Measurements from ENCODE around the gene NFE2L1. TPM values are rescaled to one million over a fixed set of nuclear protein-coding genes. Genes with fewer than 3 reads are reported as not detected.
A peak's percentile ranks its signal among the peaks of the same experiment; 100 is the strongest.

Gene NFE2L1
- total RNA-seq, 1 experiment from 2014 or later, result 91.7 TPM

DNA sequence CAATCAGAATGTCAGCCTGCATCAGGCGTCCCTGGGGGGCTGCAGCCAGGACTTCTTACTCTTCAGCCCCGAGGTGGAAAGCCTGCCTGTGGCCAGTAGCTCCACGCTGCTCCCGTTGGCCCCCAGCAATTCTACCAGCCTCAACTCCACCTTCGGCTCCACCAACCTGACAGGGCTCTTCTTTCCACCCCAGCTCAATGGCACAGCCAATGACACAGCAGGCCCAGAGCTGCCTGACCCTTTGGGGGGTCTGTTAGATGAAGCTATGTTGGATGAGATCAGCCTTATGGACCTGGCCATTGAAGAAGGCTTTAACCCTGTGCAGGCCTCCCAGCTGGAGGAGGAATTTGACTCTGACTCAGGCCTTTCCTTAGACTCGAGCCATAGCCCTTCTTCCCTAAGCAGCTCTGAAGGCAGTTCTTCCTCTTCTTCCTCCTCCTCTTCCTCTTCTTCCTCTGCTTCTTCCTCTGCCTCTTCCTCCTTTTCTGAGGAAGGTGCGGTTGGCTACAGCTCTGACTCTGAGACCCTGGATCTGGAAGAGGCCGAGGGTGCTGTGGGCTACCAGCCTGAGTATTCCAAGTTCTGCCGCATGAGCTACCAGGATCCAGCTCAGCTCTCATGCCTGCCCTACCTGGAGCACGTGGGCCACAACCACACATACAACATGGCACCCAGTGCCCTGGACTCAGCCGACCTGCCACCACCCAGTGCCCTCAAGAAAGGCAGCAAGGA lies 10.4 kb downstream of the NFE2L1 start:
- ChIA-PET POLR2A (ENCODE audit: unreplicated experiment) (no interaction called here), CTCF (interaction anchor here (1.3 kb wide), 1 partner anchor 33 kb away, joined by 3 read pairs; no protein-coding TSS in a partner anchor)
- Histone ChIP-seq H3K9me2 (ENCODE audit: insufficient read depth) (no peaks in the 10 kb centered on the region), H2AFZ (no peak overlapping the region), H4K20me1 (ENCODE audit: insufficient read depth) (no peaks in the 10 kb centered on the region), H3F3A (ENCODE audit: insufficient read depth, low read depth) (peaks cover 32% of the 10 kb centered on the region), H3K9me3 (ENCODE audit: insufficient read depth, low read depth) (no peaks in the 10 kb centered on the region), H3K79me2 (ENCODE audit: low read depth) (peaks cover 17% of the 10 kb centered on the region; the same call in 1 of the 2 replicates), H3K27me3 (ENCODE audit: insufficient read depth, low read depth) (no peaks in the 10 kb centered on the region), H3K4me2 (no peak overlapping the region), H3K4me1 (replicated peaks; ENCODE audit: insufficient read depth) (peaks cover 17% of the 10 kb centered on the region), H3K36me3 (ENCODE audit: low read depth) (peaks cover 52% of the 10 kb centered on the region), H3K4me3 (no peak overlapping the region), H3K27ac (no peak overlapping the region)
- TF ChIP-seq EZH2 (IDR thresholded peaks at IDR 0.05; ENCODE audit: low read depth), result no peak
- TF ChIP-seq, protein P1, sequence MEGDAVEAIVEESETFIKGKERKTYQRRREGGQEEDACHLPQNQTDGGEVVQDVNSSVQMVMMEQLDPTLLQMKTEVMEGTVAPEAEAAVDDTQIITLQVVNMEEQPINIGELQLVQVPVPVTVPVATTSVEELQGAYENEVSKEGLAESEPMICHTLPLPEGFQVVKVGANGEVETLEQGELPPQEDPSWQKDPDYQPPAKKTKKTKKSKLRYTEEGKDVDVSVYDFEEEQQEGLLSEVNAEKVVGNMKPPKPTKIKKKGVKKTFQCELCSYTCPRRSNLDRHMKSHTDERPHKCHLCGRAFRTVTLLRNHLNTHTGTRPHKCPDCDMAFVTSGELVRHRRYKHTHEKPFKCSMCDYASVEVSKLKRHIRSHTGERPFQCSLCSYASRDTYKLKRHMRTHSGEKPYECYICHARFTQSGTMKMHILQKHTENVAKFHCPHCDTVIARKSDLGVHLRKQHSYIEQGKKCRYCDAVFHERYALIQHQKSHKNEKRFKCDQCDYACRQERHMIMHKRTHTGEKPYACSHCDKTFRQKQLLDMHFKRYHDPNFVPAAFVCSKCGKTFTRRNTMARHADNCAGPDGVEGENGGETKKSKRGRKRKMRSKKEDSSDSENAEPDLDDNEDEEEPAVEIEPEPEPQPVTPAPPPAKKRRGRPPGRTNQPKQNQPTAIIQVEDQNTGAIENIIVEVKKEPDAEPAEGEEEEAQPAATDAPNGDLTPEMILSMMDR (conservative IDR thresholded peaks at IDR 0.05), result no peak
- intact Hi-C loops (cut with micrococcal nuclease; ENCODE audit: unreplicated experiment), result no loop called here
- DNase-seq, result no peak
- BruUV-seq (replicated peaks), result no TSS peak

DNA sequence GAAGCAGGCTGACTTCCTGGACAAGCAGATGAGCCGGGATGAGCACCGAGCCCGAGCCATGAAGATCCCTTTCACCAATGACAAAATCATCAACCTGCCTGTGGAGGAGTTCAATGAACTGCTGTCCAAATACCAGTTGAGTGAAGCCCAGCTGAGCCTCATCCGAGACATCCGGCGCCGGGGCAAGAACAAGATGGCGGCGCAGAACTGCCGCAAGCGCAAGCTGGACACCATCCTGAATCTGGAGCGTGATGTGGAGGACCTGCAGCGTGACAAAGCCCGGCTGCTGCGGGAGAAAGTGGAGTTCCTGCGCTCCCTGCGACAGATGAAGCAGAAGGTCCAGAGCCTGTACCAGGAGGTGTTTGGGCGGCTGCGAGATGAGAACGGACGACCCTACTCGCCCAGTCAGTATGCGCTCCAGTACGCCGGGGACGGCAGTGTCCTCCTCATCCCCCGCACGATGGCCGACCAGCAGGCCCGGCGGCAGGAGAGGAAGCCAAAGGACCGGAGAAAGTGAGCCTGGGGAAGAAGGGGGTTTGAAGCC lies 11.0 kb downstream of the NFE2L1 start:
- no peak for DNase-seq
- Histone ChIP-seq H3K4me3 (no peak overlapping the region), H3K4me2 (no peak overlapping the region), H4K20me1 (ENCODE audit: insufficient read depth) (no peaks in the 10 kb centered on the region), H3K27ac (no peak overlapping the region), H3K36me3 (ENCODE audit: low read depth) (peaks cover 54% of the 10 kb centered on the region), H3F3A (ENCODE audit: insufficient read depth, low read depth) (peaks cover 32% of the 10 kb centered on the region), H3K9me2 (ENCODE audit: insufficient read depth) (no peaks in the 10 kb centered on the region), H3K4me1 (replicated peaks; ENCODE audit: insufficient read depth) (peaks cover 16% of the 10 kb centered on the region), H3K27me3 (ENCODE audit: insufficient read depth, low read depth) (no peaks in the 10 kb centered on the region), H2AFZ (no peak overlapping the region), H3K79me2 (ENCODE audit: low read depth) (peaks cover 13% of the 10 kb centered on the region; the same call in 1 of the 2 replicates), H3K9me3 (ENCODE audit: insufficient read depth, low read depth) (no peaks in the 10 kb centered on the region)
- ChIA-PET CTCF (interaction anchor here (1.3 kb wide), 1 partner anchor 34 kb away, joined by 3 read pairs; no protein-coding TSS in a partner anchor), POLR2A (ENCODE audit: unreplicated experiment) (no interaction called here)
- BruUV-seq (replicated peaks), result TSS peak; percentile 14
- TF ChIP-seq, protein P1 (conservative IDR thresholded peaks at IDR 0.05), result no peak
- TF ChIP-seq EZH2 (IDR thresholded peaks at IDR 0.05; ENCODE audit: low read depth), result no peak
- intact Hi-C loops (cut with micrococcal nuclease; ENCODE audit: unreplicated experiment), result no loop called here

DNA sequence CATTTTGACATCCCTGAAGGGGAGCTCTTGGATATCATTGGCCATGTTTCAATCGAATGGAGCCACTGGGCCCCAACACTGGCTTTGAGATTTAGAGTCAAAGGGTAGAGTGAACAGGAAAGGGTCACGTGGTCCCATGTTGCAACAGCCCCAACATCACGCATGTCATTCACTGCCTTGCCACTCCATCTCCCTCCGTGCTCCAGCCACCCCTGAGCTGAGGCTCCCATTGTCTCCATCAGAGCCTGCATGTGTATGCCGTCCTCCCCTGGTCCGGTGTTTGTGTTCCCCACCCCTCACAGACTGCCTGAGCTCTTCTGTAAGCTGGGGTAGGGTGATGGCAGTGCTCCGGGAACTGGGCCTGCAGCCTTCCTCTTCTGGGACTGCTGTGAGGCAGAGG lies 12.1 kb downstream of the NFE2L1 start:
- no peak for DNase-seq
- H3K9me2 ChIP-seq (ENCODE audit: insufficient read depth), result no peaks in the 10 kb centered on the region
- no peak overlapping the region for H3K27ac ChIP-seq
- no peak overlapping the region for H3K4me2 ChIP-seq
- H3F3A ChIP-seq (ENCODE audit: insufficient read depth, low read depth), result peaks cover 36% of the 10 kb centered on the region
- H2AFZ ChIP-seq, result no peak overlapping the region
- H4K20me1 ChIP-seq (ENCODE audit: insufficient read depth), result no peaks in the 10 kb centered on the region
- H3K36me3 ChIP-seq (ENCODE audit: low read depth), result peaks cover 49% of the 10 kb centered on the region
- no peak overlapping the region for H3K4me3 ChIP-seq
- intact Hi-C loops (cut with micrococcal nuclease; ENCODE audit: unreplicated experiment), result no loop called here
- BruUV-seq (replicated peaks), result no TSS peak
- POLR2A ChIA-PET (ENCODE audit: unreplicated experiment), result interaction anchor here (0.6 kb wide), 1 partner anchor 36 kb away, joined by 5 read pairs; no protein-coding TSS in a partner anchor
- peaks cover 11% of the 10 kb centered on the region for H3K4me1 ChIP-seq (replicated peaks; ENCODE audit: insufficient read depth)
- CTCF ChIA-PET, result interaction anchor here (0.6 kb wide), 1 partner anchor 19 kb away, joined by 17 read pairs; no protein-coding TSS in a partner anchor
- H3K9me3 ChIP-seq (ENCODE audit: insufficient read depth, low read depth), result no peaks in the 10 kb centered on the region
- H3K27me3 ChIP-seq (ENCODE audit: insufficient read depth, low read depth), result no peaks in the 10 kb centered on the region
- peaks cover 7% of the 10 kb centered on the region; the same call in 1 of the 2 replicates for H3K79me2 ChIP-seq (ENCODE audit: low read depth)
- no peak for TF ChIP-seq EZH2 (IDR thresholded peaks at IDR 0.05; ENCODE audit: low read depth)
- TF ChIP-seq, protein P1 (conservative IDR thresholded peaks at IDR 0.05), result no peak

All from PC-9 (cell line).